Measurements from ENCODE around the gene ACO2. TPM values are rescaled to one million over a fixed set of nuclear protein-coding genes. Genes with fewer than 3 reads are reported as not detected.

Gene ACO2
- total RNA-seq, 1 donor from 2014 or later: 67.2 TPM

- Histone ChIP-seq H3K9me3 (ENCODE audit: insufficient read depth, low read depth, low read length) (no peaks in the 10 kb centered on the region), H3K4me2 (ENCODE audit: low read length) (no peak overlapping the region), H3K27me3 (ENCODE audit: insufficient read depth, low read length) (no peaks in the 10 kb centered on the region), H3K4me3 (ENCODE audit: insufficient read depth, low read depth, low read length) (no peak overlapping the region), H3K36me3 (ENCODE audit: insufficient read depth, low read length) (peaks cover 5% of the 10 kb centered on the region), H3K79me2 (ENCODE audit: insufficient read depth, low read length) (no peaks in the 10 kb centered on the region), H2AFZ (ENCODE audit: low read depth, low read length) (no peak overlapping the region), H3K27ac (ENCODE audit: low read depth, low read length) (no peak overlapping the region), H4K20me1 (ENCODE audit: insufficient read depth, low read length) (peaks cover 4% of the 10 kb centered on the region), H3K9ac (ENCODE audit: low read length) (no peak overlapping the region), H3K4me1 (ENCODE audit: insufficient read depth, low read length) (no peaks in the 10 kb centered on the region)
- Mint-ChIP-seq H3K9me3 (ENCODE audit: unreplicated experiment) (no peaks in the 10 kb centered on the region), H3K27ac (ENCODE audit: unreplicated experiment) (no peak overlapping the region), H3K4me3 (ENCODE audit: unreplicated experiment) (no peak overlapping the region), H3K4me1 (ENCODE audit: low read depth, unreplicated experiment) (no peaks in the 10 kb centered on the region), H3K27me3 (ENCODE audit: low read depth, unreplicated experiment) (no peaks in the 10 kb centered on the region), H3K36me3 (ENCODE audit: low read depth, unreplicated experiment) (peaks cover 13% of the 10 kb centered on the region)
- DNase-seq (ENCODE audit: low read depth) (no peak), FAIRE-seq (no peak)
- no peak for TF ChIP-seq CTCF (IDR thresholded peaks at IDR 0.05; ENCODE audit: insufficient read depth, low read depth, low read length)
- no peak for TF ChIP-seq EZH2 (IDR thresholded peaks at IDR 0.05; ENCODE audit: insufficient read depth, low read length)
Observed at GRCh38 chr22:41573677-41574076, 104.8 kb downstream of the ACO2 start.

GRCh38 chr22:41574847-41575381 is 106.0 kb downstream of the ACO2 start:
- Mint-ChIP-seq H3K4me3 (ENCODE audit: unreplicated experiment) (no peak overlapping the region), H3K4me1 (ENCODE audit: low read depth, unreplicated experiment) (no peaks in the 10 kb centered on the region), H3K27ac (ENCODE audit: unreplicated experiment) (no peak overlapping the region), H3K27me3 (ENCODE audit: low read depth, unreplicated experiment) (no peaks in the 10 kb centered on the region), H3K36me3 (ENCODE audit: low read depth, unreplicated experiment) (peaks cover 16% of the 10 kb centered on the region), H3K9me3 (ENCODE audit: unreplicated experiment) (no peaks in the 10 kb centered on the region)
- DNase-seq (ENCODE audit: low read depth): no peak
- no peak overlapping the region for H2AFZ ChIP-seq (ENCODE audit: low read depth, low read length)
- H3K9me3 ChIP-seq (ENCODE audit: insufficient read depth, low read depth, low read length): no peaks in the 10 kb centered on the region
- no peaks in the 10 kb centered on the region for H3K27me3 ChIP-seq (ENCODE audit: insufficient read depth, low read length)
- no peak overlapping the region for H3K4me3 ChIP-seq (ENCODE audit: insufficient read depth, low read depth, low read length)
- no peak for FAIRE-seq
- peaks cover 5% of the 10 kb centered on the region for H3K36me3 ChIP-seq (ENCODE audit: insufficient read depth, low read length)
- TF ChIP-seq CTCF (IDR thresholded peaks at IDR 0.05; ENCODE audit: insufficient read depth, low read depth, low read length) (no peak), EZH2 (IDR thresholded peaks at IDR 0.05; ENCODE audit: insufficient read depth, low read length) (no peak)
- H3K4me2 ChIP-seq (ENCODE audit: low read length): no peak overlapping the region
- H3K79me2 ChIP-seq (ENCODE audit: insufficient read depth, low read length): no peaks in the 10 kb centered on the region
- no peaks in the 10 kb centered on the region for H3K4me1 ChIP-seq (ENCODE audit: insufficient read depth, low read length)
- H3K27ac ChIP-seq (ENCODE audit: low read depth, low read length): no peak overlapping the region
- peaks cover 7% of the 10 kb centered on the region for H4K20me1 ChIP-seq (ENCODE audit: insufficient read depth, low read length)
- H3K9ac ChIP-seq (ENCODE audit: low read length): no peak overlapping the region

GRCh38 chr22:41575533-41575932 is 106.6 kb downstream of the ACO2 start:
- no peak for FAIRE-seq
- Histone ChIP-seq H4K20me1 (ENCODE audit: insufficient read depth, low read length) (peaks cover 8% of the 10 kb centered on the region), H3K79me2 (ENCODE audit: insufficient read depth, low read length) (no peaks in the 10 kb centered on the region), H2AFZ (ENCODE audit: low read depth, low read length) (no peak overlapping the region), H3K9me3 (ENCODE audit: insufficient read depth, low read depth, low read length) (no peaks in the 10 kb centered on the region), H3K4me2 (ENCODE audit: low read length) (no peak overlapping the region), H3K4me1 (ENCODE audit: insufficient read depth, low read length) (no peaks in the 10 kb centered on the region), H3K27ac (ENCODE audit: low read depth, low read length) (no peak overlapping the region), H3K4me3 (ENCODE audit: insufficient read depth, low read depth, low read length) (no peak overlapping the region), H3K27me3 (ENCODE audit: insufficient read depth, low read length) (no peaks in the 10 kb centered on the region), H3K36me3 (ENCODE audit: insufficient read depth, low read length) (peaks cover 5% of the 10 kb centered on the region), H3K9ac (ENCODE audit: low read length) (no peak overlapping the region)
- Mint-ChIP-seq H3K27me3 (ENCODE audit: low read depth, unreplicated experiment) (no peaks in the 10 kb centered on the region), H3K27ac (ENCODE audit: unreplicated experiment) (no peak overlapping the region), H3K4me1 (ENCODE audit: low read depth, unreplicated experiment) (no peaks in the 10 kb centered on the region), H3K9me3 (ENCODE audit: unreplicated experiment) (no peaks in the 10 kb centered on the region), H3K36me3 (ENCODE audit: low read depth, unreplicated experiment) (peaks cover 16% of the 10 kb centered on the region), H3K4me3 (ENCODE audit: unreplicated experiment) (no peak overlapping the region)
- no peak for TF ChIP-seq EZH2 (IDR thresholded peaks at IDR 0.05; ENCODE audit: insufficient read depth, low read length)
- no peak for TF ChIP-seq CTCF (IDR thresholded peaks at IDR 0.05; ENCODE audit: insufficient read depth, low read depth, low read length)
- no peak for DNase-seq (ENCODE audit: low read depth)

Measured in astrocyte (in vitro differentiated cells and primary cell).